HG02943 (cell line): Measurements from ENCODE around the gene CDH4.
"Not testable (repeated sequence)": the region's sequence is repeated elsewhere in the genome, so short reads cannot be mapped to it uniquely, and the experiment has no call there.

ENCODE experiments used
- ATAC-seq: cut with Tn5 transposase; IDR thresholded peaks from one replicate; pipeline ENCODE4 v1.9.1; 2021; ENCODE audit warnings: mild to moderate bottlenecking, low read depth, moderate library complexity; ENCODE audit not compliant: unreplicated experiment

Gene CDH4

DNA sequence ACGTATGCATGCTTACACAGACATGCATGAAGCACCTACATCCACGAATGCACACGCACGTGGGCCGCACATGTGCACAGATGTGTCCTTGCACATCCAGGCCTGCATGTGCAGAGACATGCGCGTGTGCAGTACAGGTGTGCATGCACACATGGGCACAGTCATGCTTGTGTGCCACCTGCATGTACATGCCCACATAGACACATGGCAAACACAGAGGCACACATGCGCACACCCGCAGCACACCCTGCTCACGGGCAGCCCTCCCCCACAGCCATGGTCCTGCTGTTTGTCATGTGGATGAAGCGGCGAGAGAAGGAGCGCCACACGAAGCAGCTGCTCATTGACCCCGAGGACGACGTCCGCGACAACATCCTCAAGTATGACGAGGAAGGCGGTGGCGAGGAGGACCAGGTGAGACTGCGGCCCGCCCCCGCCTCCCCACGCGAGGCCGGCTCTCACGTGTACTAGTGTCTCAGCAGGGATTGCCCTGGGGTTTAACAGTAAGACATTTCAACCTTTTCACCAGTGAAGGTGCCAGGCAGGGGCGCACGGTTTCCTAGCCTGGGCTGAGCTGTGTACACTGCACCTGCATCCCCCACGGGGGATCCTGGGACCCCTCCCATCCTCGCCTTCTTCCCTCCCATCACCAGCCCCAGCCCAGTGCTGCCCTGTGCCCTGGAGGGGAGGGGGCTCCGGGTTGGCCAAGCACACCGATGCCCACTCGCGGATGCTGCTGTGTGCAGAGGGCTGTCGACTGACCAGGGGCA lies 680.8 kb downstream of the CDH4 start:
- no peak for ATAC-seq

GRCh38 chr20:61933481-61933950 lies 681.5 kb downstream of the CDH4 start:
- ATAC-seq, result no peak

- ATAC-seq, result no peak
These were observed 682.1 kb downstream of the CDH4 start for GRCh38 chr20:61933951-61934715.

DNA sequence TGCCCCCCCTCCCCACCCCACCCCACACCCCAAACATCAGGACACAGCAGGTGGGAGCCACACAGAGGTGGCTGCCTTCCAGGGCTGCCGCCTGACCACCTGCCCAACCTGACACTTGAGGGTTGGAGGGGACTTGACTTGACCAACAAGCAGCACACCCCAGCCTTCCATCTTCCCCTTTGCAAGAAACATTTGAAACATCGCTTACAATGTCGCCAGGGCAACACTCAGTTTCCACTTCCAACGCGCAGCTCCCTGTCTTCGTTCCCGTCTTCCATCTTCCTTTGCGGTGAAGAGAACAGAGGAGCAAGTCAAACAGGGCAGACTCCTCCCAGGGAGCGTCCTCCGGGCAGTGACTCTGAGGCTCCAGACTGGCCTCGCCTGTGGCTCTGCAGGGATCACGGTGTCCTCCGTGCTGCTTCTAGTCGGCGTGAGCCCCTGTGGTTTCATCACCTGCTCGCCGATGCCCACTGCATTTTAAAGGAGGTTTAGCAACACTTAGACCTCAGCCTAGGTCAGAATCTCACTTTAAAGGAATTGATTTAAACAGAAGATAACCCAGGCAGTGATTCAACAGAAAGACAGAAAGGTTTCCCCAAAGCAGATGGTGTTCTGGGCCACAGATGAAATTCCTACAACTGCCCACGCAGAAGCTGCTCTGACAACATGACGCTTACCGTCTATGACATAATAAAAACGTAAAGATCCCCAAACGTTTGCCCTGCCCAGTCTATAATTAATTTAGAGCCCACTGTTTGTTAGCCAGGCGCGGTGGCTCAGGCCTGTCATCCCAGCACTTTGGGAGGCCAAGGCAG lies 682.9 kb downstream of the CDH4 start:
- no peak for ATAC-seq

- no peak for ATAC-seq
These were observed 684.1 kb downstream of the CDH4 start for GRCh38 chr20:61935926-61936700.

DNA sequence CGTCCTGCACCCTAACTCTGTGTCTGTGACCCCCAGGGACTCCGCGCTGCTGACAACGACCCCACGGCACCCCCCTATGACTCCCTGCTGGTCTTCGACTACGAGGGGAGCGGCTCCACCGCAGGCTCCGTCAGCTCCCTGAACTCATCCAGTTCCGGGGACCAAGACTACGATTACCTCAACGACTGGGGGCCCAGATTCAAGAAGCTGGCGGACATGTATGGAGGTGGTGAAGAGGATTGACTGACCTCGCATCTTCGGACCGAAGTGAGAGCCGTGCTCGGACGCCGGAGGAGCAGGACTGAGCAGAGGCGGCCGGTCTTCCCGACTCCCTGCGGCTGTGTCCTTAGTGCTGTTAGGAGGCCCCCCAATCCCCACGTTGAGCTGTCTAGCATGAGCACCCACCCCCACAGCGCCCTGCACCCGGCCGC lies 684.7 kb downstream of the CDH4 start:
- no peak for ATAC-seq

GRCh38 chr20:61937146-61937962 lies 685.3 kb downstream of the CDH4 start:
- no peak for ATAC-seq

- no peak for ATAC-seq
These were observed 686.1 kb downstream of the CDH4 start for GRCh38 chr20:61937963-61938838.

DNA sequence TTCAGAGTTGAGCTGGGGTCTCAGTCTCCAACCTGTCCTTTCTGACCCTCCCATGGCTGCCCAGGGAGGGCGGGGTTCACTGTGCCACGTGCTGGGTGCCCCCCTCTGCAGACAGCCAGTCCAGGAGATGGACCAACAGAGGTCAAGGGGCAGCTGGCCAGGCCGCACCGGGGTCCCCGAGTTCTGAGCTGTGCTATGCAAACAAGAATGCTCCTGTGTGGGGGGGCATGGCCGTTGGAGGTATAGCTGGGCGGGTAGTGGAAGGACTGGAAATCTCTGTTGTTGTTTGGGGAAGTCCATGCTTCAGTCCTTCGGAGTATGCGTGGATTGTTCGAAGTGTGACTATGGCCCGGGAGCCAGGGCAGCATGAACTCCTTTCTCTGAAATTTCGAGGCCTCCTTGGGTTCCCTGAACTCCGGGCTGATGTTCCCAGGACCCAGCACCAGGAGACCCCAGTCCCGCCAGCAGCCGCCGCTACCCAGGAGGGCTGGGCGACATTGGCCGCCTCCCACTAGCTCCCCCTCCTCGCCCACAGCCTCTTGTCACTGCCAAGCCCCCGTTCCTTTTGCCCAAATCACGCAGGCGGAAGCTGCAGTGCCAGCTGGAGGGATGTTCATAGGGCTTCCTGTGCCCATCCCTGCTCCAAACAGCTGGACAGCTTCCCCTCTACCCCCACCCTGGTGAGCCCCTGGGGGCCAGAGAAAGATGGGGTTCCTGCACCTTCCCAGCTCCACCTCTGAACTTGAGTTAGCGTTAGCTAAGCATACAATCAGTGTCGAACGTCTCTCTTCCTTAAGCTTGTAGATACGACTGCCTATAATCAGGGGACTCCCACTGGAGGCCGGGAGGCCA lies 687.0 kb downstream of the CDH4 start:
- ATAC-seq, result no peak

DNA sequence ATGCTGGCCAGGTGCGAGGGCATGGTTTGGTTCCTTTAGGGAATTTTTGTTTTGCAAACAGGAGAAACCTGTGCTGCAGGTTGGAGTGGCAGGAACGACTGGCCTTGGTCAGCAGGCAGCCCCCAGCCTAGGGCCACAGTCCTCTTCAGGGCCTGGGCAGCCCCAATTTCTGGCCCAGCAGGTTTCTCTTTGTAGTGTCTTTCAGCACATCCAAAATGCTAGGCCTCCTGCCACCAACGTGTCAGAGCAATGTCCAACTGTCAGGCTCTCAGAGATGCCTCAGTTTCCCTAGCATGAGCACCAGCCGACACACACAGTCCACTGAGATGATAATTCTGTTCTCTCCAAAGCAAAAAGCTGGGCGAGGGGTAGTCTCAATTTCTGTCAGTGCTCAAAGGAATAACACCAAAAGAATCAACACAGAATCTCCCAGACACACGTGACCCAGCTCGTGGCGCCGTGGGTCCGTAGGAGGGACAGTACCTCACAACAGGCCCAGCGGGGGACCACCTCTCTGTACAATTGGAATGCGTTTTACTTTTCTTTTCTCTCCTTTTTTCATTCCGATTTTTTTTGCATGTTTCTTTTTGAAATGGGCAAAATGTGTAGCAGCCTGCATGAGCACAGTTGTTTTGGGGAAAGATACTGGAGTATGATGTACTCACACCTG lies 687.8 kb downstream of the CDH4 start:
- ATAC-seq, result no peak

GRCh38 chr20:61940491-61940890 lies 688.4 kb downstream of the CDH4 start:
- no peak for ATAC-seq

DNA sequence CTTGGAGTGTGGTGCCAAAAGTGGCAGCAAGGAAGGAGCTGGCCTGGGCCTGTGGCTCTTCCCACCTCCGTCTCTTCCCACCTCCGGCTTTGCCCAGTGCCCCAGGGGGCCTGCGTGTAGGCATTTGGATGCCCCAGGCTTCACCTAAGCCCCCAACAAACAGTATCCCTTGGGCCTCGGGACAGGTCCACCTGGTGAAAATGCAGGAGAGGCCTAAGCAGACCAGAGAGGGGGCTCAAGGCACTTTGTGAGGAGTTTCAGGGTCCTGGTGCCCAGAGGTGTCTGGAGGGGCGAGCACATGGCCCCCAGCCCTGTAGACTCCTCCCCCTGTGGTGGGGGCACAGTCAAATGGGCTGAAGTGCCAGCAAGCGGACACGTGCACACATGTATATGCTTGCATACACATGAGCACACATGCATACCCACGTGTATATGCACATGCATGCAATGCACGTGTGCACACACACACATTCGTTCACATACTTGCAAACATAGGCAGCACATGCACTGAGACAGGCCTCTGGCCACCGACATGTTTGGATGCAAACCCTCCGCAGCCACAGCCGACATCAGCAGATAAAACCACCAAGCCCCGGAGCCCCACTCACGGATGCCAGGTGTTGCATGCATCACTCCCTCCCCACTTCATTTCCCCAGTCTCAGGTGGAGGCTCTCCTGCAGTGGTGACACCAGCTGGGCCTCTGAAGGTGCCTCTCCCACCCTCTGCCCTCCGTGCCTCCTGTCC lies 689.1 kb downstream of the CDH4 start:
- no peak for ATAC-seq

DNA sequence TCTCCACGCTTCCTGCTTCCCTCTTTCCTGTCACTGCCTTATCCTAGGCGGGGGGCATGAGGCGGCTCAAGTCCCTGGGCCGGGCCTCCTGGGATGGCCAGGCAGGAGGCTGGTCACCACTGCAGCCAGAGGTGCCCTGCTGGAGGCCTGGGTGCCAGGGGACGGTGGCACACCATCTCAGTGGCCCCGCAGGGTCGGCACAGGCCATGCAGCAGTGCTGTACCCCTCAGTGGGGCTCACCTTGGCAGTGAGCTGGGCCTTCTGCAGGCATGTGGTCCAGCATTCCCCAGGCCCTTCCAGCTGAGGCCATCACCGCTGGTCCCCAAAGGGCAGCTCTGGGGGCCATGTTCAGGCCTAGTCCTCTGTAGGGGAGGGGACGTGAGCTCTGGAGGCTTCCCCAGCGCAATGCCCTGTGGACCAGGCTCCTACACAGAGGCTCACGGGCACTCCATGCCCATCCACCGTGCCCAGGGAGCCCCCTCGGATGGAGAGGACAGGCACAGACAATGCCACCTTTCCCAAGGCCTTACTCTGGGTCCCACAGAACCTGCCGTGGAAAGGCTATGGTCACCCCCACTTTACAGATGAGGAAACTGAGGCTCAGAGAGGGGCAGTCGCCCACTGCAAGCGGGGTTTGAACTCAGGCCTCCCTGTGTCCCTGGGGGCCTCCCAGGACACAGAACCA lies 689.8 kb downstream of the CDH4 start:
- ATAC-seq, result no peak

GRCh38 chr20:61942526-61942925 lies 690.5 kb downstream of the CDH4 start:
- ATAC-seq, result no peak

DNA sequence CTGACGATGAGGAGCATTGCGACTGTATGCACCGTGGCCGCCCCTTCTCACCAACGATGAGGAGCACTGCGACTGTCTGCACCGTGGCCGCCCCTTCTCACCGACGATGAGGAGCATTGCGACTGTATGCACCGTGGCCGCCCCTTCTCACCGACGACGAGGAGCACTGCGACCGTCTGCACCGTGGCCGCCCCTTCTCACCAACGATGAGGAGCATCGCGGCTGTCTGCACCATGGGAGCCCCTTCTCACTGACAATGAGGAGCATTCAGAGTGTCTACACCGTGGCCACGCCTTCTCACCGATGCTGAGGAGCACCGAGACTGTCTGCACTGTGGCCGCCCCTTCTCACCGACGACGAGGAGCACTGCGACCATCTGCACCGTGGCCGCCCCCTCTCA lies 692.9 kb downstream of the CDH4 start:
- ATAC-seq, result not testable (repeated sequence)

GRCh38 chr20:61945495-61945894 lies 693.4 kb downstream of the CDH4 start:
- ATAC-seq, result not testable (repeated sequence)
